Transverse colon (tissue), 1 donor: ENCODE data around the gene NPAS1.

Experiments used
- EP300 ChIP-seq: sonication (generic); formaldehyde crosslinking; IDR thresholded peaks from one replicate; pipeline ENCODE4 v1.6.1; 2017; ENCODE audit warnings: antibody characterized with exemption, low read depth
- POLR2A ChIP-seq: fragments of 450-650 bp; IDR thresholded peaks from one replicate; pipeline ENCODE4 v1.6.1; 2016; ENCODE audit warnings: antibody characterized with exemption, mild to moderate bottlenecking, moderate library complexity

GRCh38 chr19:47068246-47068645 is 48.6 kb downstream of the NPAS1 start:
- no peak for TF ChIP-seq EP300
- no peak for TF ChIP-seq POLR2A
